NCI-H510A treated with DMSO at 0.1 percent for 48 hours (cell line): ENCODE data around the gene KLHL8.
"Not testable (repeated sequence)": the region's sequence is repeated elsewhere in the genome, so short reads cannot be mapped to it uniquely, and the experiment has no call there.

Source experiments
- DNase-seq: peaks from one replicate; lab custom pipeline; 2025; lab: John Stamatoyannopoulos, UW

Gene KLHL8

DNA sequence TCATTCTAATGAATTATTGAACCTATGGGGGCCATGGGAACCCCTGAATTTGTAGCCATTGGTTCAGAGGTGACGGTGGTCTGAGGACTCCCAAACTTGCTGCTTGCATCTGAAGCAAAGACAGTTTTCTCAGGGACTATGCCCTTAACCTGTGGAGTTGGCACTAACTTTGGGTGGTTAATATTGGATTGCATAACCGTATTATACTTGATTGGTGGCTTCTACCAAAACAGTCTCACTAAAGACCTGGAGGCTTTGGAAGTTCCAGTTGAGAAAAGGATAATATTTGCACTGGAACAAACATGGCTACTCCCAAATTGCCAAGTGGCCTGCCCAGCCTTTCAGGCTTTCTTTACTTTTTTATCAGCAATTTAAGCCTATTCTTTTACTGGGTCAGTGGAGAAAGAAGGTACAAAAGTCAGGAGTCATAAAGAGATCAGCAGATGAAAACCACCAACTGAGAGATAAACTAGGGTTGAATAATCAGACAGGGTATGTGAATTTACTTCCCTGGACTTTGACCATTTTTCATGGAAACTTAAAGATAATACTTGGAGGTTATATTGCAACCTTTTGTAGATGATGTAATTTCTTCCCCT lies 7.9 kb upstream of the KLHL8 start:
- DNase-seq, result no peak

DNA sequence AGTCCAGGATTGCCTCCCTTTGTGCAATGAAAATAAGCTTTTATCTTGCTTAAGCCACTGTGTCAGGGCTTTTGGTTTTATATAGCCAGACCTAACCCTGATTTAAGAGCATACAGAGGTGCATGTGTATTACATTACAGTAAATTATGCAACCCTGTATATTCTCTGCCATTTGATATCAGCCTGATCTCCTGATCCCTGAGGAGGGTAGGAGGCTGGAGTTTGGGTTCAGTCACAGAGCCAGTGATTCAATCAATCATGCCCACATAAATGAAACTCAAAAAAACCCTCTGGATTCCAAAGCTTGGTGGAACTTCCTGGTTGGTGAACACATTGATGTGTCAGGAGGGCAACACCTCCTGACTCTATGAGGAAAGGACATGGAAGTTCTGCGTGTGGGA lies 7.3 kb upstream of the KLHL8 start:
- no peak for DNase-seq

DNA sequence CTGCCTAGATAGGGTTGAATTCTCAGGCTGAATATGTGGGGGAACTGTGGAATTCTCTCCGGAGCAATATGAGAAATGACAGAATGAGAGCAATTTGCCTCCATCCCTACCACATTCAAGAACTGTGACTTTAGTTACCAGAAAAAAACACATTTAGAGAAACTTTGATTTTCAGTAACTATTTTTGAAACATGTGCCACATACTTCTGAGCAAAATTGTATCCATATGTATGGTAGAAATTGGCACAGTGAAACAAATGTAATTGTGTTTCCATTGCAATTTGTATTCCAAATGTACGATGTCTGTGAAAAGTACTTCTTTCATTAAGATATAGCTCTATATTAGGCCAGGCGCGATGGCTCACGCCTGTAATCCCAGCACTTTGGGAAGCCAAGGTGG lies 5.5 kb upstream of the KLHL8 start:
- DNase-seq, result no peak

DNA sequence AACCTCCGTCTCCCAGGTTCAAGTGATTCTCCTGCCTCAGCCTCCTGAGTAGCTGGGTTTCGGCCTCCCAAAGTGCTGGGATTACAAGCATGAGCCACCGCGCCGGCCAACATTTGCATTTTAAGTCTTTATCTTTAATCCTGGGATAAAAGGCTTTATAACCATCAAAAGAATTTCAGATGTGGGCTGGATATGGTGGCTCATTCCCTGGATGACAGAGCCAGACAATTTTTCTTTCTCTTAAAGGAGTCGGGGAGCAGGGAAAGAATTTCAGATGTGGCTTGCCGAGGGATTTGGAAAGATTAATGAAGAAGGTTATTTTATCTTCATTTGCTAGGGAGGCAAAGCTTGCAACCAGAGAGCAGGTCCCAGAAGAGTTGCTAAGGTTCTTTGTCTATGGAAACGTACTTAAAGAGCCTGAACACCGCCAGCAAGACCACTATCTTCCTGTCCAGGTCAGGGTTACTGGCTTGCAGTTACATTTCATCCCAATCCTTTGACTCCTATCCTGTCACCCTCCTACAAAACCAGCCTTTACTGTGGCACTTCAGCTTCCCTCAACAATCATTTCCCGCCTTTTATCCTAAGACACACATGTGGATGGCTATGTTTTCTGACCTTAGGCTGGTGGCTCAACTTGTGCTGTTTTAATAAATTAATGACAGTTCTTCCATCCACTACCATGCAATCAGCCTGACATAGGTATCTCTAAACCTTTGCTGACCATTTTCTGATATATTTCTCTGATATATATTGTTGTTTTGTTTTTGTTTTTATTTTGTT lies 3.9 kb upstream of the KLHL8 start:
- no peak for DNase-seq

DNA sequence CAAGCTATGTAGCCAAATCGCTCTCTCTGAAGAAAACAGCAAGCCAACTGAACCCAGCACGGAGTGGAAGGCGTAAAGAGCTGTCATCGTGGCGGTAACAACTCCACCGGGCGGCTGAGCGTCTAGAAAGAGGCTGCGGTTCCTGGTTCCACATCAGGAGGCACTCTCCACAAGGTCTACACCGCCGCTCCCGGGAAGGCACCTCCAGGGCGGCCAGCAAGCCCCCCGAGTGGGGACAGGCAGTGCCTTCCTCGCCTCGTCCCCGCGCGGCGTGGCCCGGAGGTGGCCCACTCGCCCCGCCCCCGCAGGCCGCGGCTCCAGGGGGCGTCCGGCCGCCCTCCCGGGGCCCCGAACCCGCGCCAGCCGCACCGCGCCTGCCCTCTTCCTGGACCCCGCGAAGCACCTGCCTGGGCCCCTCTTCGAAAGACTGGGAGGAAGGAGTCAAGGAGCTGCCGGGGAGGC lies 755 bp downstream of the KLHL8 start:
- DNase-seq, result peak; percentile 27

DNA sequence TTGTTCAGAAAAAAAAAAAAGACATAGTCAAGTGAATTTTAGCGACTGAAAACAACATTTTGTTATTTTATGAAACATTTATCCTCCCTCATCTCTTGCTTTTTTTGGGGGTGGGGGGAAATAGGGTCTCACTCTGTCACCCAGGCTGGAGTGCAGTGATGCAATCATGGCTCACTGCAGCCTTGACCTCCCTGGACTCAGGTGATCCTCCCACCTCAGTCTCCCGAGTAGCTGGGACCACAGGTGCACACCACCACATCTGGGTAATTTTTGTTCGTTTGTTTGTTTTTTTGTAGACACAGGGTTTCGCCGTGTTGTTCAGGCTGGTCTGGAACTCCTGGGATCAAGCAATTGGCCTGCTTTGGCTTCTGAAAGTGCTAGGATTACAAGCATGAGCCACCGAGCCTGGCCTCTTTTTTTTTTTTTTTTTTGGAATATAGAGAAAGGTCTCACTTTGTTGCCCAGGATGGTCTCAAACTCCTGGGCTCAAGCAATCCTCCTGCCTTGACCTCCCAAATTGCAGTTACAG lies 3.1 kb downstream of the KLHL8 start:
- not testable (repeated sequence) for DNase-seq

DNA sequence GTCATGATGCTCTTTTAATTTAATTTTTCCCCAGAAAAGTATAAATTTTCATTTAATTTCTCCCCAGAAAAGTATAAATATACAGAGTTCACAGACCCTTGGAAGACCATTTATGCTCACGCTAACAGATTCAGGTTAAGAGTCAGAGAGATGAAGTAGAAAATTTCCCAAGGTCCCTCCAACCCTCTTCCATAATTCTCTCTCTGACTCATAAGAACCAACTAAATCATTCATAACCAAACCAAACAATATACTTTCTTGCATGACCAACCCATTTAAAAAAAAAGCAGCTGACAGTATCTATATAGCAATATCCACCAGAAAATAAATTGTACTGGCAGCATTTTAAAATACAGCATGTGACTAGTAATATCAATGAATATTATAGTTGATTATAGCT lies 3.9 kb downstream of the KLHL8 start:
- DNase-seq, result no peak

DNA sequence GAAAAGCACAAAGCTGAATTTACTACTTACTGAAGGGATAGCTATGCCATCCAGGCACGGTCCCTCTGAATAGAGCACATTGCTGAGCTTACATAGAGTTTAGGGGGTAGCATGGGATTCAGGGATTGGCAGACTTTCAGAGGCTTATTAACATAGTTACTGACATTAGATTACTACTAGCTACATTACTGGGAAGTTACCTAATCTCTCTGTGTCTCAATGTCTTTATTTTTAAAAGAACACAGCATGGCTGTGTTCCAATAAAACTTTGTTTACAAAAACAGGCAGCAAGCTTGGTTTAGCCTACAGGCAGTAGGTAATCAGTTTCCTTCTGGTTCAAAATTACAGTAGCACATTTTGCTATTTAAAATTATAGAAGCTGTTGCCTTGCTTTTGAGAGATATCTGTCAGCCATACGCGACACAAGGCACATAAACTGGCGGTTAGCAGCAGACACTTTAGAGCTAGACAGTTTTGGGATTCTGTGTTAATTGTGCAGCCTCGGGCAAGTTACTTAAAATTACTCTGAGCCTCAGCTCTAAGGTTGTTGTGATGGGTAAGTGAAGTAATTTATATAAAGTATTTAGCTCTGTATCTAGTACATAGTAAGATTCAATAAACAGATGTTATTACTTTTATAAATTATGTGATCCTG lies 6.9 kb downstream of the KLHL8 start:
- no peak for DNase-seq

DNA sequence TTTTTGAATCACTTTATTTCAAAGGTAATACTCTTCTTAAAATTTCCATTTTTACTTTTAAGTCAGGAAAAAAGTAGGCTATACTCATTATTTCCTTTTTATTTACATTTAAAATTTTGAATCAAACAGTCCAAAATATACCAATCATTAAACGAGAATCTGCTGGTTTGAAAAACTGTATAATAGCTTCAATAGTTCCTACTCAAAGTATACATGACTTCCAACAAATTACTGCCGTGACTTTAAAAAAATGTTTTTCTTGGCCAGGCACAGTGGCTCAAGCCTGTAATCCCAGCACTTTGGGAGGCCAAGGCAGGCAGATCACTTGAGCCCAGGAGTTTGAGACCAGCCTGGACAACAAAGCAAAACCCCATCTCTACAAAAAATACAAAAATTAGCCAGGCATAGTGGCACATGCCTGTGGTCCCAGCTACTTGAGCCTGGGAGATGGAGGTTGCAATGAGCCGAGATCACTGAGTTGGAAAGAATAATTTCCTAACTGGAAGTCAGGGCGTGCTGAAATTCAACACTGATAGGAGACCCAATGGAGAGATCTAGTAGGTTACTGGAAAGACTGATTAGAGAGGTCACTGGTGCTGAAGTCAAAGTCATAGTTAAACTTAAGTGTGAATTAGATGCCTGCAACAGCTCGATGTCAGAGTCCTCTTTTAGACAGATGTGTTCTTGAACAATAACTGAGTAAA lies 9.0 kb downstream of the KLHL8 start:
- DNase-seq, result no peak

DNA sequence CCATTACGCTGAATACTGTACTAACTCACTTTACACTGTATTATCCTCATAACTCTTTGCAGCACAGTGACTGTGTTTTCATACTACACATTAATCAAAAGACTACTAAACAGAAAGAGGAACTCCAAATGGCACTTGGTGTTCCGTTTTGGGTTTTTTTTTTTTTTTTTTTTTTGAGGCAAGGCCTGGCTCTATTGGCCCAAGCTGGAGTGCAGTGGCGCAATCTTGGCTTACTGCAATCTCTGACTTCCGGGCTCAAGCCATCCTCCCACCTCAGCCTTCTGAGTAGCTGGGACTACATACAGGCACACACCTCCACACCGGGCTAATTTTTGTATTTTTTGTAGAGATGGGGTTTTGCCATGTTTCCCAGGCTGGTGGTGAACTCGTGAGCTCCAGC lies 10.7 kb downstream of the KLHL8 start:
- DNase-seq, result no peak

DNA sequence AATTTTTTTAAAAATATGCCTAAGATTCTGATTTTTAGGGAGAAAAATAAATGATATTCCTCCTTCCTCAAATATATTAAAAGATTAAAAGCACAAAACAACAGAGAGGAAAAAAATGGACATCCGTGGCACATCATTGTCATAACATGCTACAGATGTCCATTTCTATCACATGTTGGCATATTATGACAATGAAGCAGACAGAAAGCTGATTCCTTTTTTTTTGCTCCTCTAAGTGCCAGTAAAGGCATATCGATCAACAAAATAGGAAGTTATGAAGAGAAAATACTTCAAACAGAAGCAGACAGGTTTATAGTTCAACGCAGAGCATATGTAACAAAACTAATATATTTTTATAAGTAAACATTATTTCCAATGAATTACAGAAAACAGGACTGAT lies 11.2 kb downstream of the KLHL8 start:
- DNase-seq, result no peak

DNA sequence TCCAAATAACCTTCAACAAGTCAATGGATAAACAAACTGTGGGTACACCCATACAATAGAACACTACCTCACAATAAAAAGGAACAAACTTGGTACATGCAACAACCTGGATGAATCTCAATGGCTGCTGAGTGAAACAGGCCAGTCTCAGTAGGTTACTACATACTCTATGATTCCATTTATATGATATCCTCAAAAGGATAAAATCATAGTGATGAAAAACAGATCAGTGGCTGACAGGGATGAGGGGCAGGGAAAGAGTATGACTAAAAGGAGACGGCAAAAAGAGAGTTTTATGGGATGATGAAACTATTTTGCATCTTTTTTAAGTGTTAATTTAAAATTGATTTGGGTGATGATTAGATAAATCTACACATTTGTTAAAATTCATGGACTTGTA lies 15.9 kb downstream of the KLHL8 start:
- no peak for DNase-seq

DNA sequence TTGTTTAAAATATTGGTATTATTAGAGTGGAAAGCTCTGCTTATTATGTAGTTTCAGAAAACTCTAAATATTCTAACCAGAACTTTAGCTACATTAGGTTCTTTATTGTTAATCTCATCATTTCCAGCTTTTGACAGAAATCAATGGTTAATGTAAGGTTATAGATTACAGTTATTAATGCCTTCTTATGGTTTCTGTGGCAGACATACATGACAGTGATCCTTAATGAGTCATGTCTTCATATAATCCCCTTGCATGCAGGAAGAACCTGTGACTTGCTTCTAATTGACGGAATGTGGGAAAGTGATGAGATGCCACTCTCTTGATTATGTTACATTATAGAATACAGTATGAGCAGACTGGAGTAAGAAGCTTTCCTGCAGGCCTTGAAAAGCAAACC lies 23.5 kb downstream of the KLHL8 start:
- DNase-seq, result no peak

DNA sequence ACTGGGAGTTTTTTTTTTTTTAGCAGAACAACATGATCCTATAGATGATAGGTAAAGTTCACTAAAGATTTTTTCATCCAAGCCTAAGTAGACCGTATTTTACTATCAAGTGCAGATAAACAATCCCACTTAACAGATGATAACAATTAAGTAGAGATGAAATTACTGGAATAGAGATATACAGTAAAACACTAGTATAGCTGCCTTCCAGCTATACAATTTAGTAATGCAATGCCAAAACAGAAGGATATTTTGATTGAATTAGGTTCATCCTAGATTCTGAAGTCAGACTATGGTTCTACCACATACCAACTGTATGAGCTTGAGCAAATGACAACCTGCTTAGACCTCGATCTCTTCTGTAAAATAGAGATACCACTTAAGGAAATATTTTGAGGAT lies 24.3 kb downstream of the KLHL8 start:
- no peak for DNase-seq

DNA sequence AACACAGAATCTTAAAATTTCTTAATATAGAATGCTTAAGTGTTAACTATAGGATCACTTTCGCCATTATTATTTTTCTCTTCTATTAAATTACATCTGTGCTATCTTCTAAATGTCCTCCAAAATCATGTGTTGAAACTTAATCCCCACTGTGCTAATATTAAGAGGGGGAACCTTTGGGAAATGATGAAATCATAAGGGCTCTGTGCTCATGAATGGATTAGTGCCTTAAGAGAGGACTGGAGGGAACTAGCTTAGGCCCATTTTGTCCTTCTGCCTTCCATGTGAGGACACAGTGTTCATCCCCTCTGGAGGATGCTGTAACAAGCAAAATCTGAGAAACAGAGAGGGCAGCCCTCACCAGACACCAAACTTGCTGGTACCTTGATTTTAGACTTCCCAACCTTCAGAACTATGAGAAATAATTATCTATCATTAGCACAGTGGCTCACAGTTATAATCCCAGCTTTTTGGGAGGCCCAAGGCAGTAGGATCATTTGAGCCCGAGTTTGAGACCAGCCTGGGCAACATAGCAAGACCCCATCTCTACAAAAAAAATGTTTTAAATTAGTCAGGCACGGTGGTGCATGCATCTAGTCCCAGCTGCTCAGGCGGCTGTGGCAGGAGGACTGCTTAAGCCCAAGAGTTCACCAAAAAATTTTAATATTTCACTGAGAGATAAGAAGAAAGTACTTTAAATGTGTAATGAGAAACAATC lies 26.3 kb downstream of the KLHL8 start:
- DNase-seq, result no peak

DNA sequence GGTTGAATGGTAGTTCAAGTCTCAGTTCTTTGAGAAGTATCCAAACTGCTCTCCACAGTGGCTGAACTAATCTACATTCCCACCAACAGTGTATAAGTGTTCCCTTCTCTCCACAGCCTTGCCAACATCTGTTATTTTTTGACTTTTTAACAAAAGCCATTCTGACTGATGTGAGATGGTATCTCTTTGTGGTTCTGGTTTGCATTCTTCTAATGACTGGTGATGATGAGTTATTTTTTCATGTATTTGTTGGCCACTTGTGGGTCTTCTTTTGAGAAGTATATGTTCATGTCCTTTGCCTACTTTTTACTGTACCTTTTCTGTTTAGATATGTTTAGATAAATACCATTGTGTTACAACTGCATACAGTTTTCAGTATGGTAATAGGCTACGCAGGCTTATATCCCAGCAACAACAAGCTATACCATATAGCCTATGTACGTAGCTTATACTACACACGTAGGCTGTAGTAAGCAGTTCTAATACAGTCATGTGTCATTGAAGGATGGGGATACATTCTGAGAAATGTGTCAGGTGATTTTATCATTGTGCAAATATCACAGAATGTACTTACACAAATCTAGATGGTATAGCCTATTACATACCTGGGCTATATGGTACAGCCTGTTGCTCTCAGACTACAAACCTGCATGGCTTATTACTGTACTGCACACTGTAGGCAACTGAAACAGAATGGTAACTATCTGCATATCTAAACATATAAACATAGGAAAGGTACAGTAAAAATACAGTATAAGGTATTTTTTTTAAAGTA lies 28.1 kb downstream of the KLHL8 start:
- DNase-seq, result no peak

DNA sequence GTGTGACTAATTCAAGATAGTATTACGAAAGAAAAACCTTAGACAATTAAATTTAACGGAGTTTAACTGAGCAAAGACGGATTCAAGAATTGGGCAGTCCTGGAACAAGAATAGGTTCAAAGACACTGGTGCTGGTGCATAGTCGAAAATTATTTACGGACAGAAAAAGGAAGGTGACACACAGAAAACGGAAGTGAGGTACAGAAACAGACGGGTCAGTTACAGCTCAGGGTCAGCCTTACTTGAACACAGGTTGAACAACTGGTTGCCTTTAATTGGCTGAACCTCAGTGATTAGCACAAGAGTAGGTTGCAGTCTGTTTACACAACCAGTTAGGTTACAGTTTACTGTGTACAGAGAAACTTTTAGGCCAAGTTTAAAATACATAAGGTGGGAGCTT lies 31.5 kb downstream of the KLHL8 start:
- no peak for DNase-seq

DNA sequence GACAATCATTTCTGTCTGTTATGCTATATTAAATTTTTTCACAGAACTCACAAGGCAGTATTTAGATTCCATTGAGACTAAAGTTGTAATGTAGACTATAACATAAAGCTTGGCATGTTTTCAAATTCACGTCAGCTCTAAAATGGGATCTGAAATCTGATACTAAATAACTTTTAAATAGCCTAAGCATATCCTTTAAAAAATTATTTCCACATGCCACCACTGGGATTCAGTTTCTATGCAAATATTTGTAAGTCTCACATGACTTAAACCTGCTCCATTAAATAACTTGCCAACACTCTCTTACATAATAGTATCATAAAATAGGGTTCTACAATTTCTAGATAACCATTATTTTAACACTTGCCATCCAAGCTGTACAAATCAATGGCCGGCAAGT lies 32.4 kb downstream of the KLHL8 start:
- DNase-seq, result peak; percentile 28

DNA sequence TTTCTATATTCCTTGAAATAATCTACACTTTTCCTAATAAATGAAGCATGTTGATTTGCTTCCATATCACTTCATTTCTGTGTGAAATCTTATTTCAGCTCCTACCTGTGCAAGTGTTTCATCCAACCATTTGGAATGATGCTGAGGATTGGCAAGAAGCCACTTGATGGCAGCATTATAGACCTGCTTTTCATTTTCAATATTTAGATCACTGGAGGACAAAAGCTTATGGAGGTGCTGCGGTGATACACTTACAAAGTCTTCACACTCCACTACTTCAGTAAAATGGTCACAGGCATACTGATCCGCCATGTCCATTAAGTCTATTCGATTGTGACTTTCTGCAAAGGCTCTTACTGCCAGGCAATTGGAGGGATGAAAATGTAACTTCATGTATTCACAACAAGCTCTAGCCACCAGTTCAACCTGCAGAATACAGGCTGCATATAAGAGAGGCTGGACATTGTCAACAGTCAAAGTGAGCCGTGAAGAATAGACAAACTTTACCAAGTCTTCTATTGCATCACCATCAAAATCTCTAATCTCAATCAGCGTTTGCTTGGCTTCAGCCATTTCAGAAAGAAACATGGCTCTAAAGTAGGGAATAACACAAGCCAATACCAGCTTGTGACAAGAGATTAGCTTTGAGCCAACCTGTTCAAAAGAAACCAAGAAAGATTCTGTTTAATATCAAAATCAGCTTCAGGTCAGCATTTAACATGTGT lies 35.1 kb downstream of the KLHL8 start:
- no peak for DNase-seq

DNA sequence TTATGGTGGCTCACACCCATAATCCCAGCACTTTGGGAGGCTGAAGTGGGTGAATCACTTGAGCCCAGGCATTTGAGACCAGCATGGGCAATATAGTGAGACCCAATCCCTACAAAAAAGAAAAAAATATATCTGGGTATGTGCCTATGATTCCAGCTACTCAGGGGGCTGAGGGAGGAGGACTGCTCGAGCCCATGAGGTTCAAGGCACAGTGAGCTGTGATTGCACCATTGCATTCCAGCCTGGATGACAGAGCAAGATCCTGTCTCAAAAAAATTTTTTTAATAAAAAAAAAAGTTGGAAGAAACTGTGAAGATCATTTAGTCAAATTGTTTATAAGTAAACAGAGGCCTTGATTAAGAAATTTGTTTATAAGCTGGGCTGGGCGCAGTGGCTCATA lies 39.7 kb downstream of the KLHL8 start:
- no peak for DNase-seq
